ENCODE data around the gene DOCK9.

DNA sequence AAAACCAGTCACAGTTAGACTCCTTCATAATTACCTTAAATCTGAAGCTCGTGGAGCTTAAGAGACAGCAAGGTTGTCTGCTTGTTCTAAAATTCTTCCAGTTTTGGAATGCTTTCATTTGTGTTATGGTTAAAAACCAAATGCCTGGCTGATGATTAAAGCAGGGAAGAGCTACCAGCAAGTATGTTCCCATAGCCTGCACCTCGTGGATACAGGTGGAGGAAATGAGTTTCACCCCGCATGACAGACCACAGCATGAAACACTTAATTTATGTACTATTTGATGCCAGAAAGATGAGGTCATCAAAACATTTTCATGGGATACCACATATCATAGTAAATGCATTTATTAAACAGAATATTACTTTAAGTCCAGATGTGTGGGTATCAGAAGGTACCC lies 416 bp upstream of the DOCK9 start:
- TF ChIP-seq, protein P1, sequence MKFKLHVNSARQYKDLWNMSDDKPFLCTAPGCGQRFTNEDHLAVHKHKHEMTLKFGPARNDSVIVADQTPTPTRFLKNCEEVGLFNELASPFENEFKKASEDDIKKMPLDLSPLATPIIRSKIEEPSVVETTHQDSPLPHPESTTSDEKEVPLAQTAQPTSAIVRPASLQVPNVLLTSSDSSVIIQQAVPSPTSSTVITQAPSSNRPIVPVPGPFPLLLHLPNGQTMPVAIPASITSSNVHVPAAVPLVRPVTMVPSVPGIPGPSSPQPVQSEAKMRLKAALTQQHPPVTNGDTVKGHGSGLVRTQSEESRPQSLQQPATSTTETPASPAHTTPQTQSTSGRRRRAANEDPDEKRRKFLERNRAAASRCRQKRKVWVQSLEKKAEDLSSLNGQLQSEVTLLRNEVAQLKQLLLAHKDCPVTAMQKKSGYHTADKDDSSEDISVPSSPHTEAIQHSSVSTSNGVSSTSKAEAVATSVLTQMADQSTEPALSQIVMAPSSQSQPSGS (CRISPR knock-in tag; IDR thresholded peaks at IDR 0.05; ENCODE audit: borderline replicate concordance, low read depth): no peak
- TF ChIP-seq CTCF (IDR thresholded peaks at IDR 0.05) (no peak), MAX (CRISPR knock-in tag; IDR thresholded peaks at IDR 0.05) (no peak), ZNF232 (CRISPR knock-in tag; IDR thresholded peaks at IDR 0.05) (no peak), TEAD4 (CRISPR knock-in tag; IDR thresholded peaks at IDR 0.05) (no peak), ATF1 (CRISPR knock-in tag; IDR thresholded peaks at IDR 0.05) (no peak), NR1H2 (CRISPR knock-in tag; IDR thresholded peaks at IDR 0.05) (no peak)
- TF ChIP-seq, protein P2, sequence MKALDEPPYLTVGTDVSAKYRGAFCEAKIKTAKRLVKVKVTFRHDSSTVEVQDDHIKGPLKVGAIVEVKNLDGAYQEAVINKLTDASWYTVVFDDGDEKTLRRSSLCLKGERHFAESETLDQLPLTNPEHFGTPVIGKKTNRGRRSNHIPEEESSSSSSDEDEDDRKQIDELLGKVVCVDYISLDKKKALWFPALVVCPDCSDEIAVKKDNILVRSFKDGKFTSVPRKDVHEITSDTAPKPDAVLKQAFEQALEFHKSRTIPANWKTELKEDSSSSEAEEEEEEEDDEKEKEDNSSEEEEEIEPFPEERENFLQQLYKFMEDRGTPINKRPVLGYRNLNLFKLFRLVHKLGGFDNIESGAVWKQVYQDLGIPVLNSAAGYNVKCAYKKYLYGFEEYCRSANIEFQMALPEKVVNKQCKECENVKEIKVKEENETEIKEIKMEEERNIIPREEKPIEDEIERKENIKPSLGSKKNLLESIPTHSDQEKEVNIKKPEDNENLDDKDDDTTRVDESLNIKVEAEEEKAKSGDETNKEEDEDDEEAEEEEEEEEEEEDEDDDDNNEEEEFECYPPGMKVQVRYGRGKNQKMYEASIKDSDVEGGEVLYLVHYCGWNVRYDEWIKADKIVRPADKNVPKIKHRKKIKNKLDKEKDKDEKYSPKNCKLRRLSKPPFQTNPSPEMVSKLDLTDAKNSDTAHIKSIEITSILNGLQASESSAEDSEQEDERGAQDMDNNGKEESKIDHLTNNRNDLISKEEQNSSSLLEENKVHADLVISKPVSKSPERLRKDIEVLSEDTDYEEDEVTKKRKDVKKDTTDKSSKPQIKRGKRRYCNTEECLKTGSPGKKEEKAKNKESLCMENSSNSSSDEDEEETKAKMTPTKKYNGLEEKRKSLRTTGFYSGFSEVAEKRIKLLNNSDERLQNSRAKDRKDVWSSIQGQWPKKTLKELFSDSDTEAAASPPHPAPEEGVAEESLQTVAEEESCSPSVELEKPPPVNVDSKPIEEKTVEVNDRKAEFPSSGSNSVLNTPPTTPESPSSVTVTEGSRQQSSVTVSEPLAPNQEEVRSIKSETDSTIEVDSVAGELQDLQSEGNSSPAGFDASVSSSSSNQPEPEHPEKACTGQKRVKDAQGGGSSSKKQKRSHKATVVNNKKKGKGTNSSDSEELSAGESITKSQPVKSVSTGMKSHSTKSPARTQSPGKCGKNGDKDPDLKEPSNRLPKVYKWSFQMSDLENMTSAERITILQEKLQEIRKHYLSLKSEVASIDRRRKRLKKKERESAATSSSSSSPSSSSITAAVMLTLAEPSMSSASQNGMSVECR (CRISPR knock-in tag; IDR thresholded peaks at IDR 0.05; ENCODE audit: borderline replicate concordance): no peak

All from WTC11 (cell line).